ENCODE results near the gene SEC11A. TPM values are rescaled to one million over a fixed set of nuclear protein-coding genes. Genes with fewer than 3 reads are reported as not detected.
A peak's percentile ranks its signal among the peaks of the same experiment; 100 is the strongest.

Gene SEC11A
- total RNA-seq, 1 donor from 2014 or later = 589 TPM

GRCh38 chr15:84661001-84661400 is 54.9 kb downstream of the SEC11A start:
- TF ChIP-seq CTCF (IDR thresholded peaks at IDR 0.05) (no peak), EZH2phosphoT487 (IDR thresholded peaks at IDR 0.05) (no peak), EZH2 (IDR thresholded peaks at IDR 0.05) (no peak)
- Histone ChIP-seq H3K4me2 (no peak overlapping the region), H3K4me1 (peaks cover 16% of the 10 kb centered on the region), H3K36me3 (no peaks in the 10 kb centered on the region), H3K27me3 (peaks cover 19% of the 10 kb centered on the region), H2AFZ (replicated peaks) (no peak overlapping the region), H3K27ac (no peak overlapping the region), H3F3A (ENCODE audit: low read depth) (peaks cover 38% of the 10 kb centered on the region), H4K20me1 (ENCODE audit: low read depth) (peaks cover 4% of the 10 kb centered on the region), H3K79me2 (ENCODE audit: low read depth) (no peaks in the 10 kb centered on the region), H3K9me3 (ENCODE audit: low read depth) (no peaks in the 10 kb centered on the region), H3K4me3 (no peak overlapping the region), H3K9ac (no peak overlapping the region)
- no peaks in the 10 kb centered on the region for H3K9me3 Mint-ChIP-seq
- H3K36me3 Mint-ChIP-seq = peaks cover 9% of the 10 kb centered on the region
- H3K4me1 Mint-ChIP-seq = peaks cover 27% of the 10 kb centered on the region
- no peaks in the 10 kb centered on the region for H3K27me3 Mint-ChIP-seq (ENCODE audit: insufficient read depth, low read depth)
- no peak overlapping the region for H3K27ac Mint-ChIP-seq
- H3K4me3 Mint-ChIP-seq = no peak overlapping the region
- DNase-seq (ENCODE audit: low spot score) = no peak

- no peak overlapping the region for H3K27ac ChIP-seq
- no peaks in the 10 kb centered on the region for H3K9me3 ChIP-seq (ENCODE audit: low read depth)
- H3K4me1 ChIP-seq = peaks cover 16% of the 10 kb centered on the region
- Mint-ChIP-seq H3K9me3 (no peaks in the 10 kb centered on the region), H3K36me3 (peaks cover 4% of the 10 kb centered on the region), H3K4me1 (peaks cover 27% of the 10 kb centered on the region), H3K4me3 (no peak overlapping the region), H3K27ac (no peak overlapping the region), H3K27me3 (ENCODE audit: insufficient read depth, low read depth) (no peaks in the 10 kb centered on the region)
- H3K9ac ChIP-seq = no peak overlapping the region
- no peak overlapping the region for H3K4me2 ChIP-seq
- peaks cover 41% of the 10 kb centered on the region for H3F3A ChIP-seq (ENCODE audit: low read depth)
- H3K4me3 ChIP-seq = no peak overlapping the region
- H3K79me2 ChIP-seq (ENCODE audit: low read depth) = no peaks in the 10 kb centered on the region
- H2AFZ ChIP-seq (replicated peaks) = no peak overlapping the region
- H3K36me3 ChIP-seq = no peaks in the 10 kb centered on the region
- no peak for DNase-seq (ENCODE audit: low spot score)
- TF ChIP-seq EZH2phosphoT487 (IDR thresholded peaks at IDR 0.05) (no peak), EZH2 (IDR thresholded peaks at IDR 0.05) (no peak), CTCF (IDR thresholded peaks at IDR 0.05) (no peak)
- peaks cover 20% of the 10 kb centered on the region for H3K27me3 ChIP-seq
- H4K20me1 ChIP-seq (ENCODE audit: low read depth) = peaks cover 4% of the 10 kb centered on the region
Measured at GRCh38 chr15:84659904-84660781, 55.8 kb downstream of the SEC11A start.

GRCh38 chr15:84658788-84659411 is 57.0 kb downstream of the SEC11A start:
- Histone ChIP-seq H3F3A (ENCODE audit: low read depth) (peaks cover 51% of the 10 kb centered on the region), H3K9me3 (ENCODE audit: low read depth) (no peaks in the 10 kb centered on the region), H3K79me2 (ENCODE audit: low read depth) (peaks cover 1% of the 10 kb centered on the region), H3K9ac (no peak overlapping the region), H3K4me2 (peak overlapping the region; percentile 88), H2AFZ (replicated peaks) (no peak overlapping the region), H4K20me1 (ENCODE audit: low read depth) (peaks cover 4% of the 10 kb centered on the region), H3K4me1 (peaks cover 16% of the 10 kb centered on the region), H3K4me3 (peak overlapping the region; percentile 59), H3K27me3 (peaks cover 20% of the 10 kb centered on the region), H3K27ac (no peak overlapping the region), H3K36me3 (no peaks in the 10 kb centered on the region)
- TF ChIP-seq EZH2 (IDR thresholded peaks at IDR 0.05) (no peak), CTCF (IDR thresholded peaks at IDR 0.05) (no peak), EZH2phosphoT487 (IDR thresholded peaks at IDR 0.05) (no peak)
- no peak for DNase-seq (ENCODE audit: low spot score)
- Mint-ChIP-seq H3K9me3 (no peaks in the 10 kb centered on the region), H3K4me1 (peaks cover 27% of the 10 kb centered on the region), H3K36me3 (no peaks in the 10 kb centered on the region), H3K4me3 (peak overlapping the region; percentile 78), H3K27me3 (ENCODE audit: insufficient read depth, low read depth) (no peaks in the 10 kb centered on the region), H3K27ac (no peak overlapping the region)

Data from neural progenitor cell (in vitro differentiated cells).